Measurements from ENCODE around the gene F2R. TPM values are rescaled to one million over a fixed set of nuclear protein-coding genes. Genes with fewer than 3 reads are reported as not detected.

Gene F2R
- total and polyA plus RNA-seq, 9 donors = 1.7 to 28.5 (median 4.9) TPM

DNA sequence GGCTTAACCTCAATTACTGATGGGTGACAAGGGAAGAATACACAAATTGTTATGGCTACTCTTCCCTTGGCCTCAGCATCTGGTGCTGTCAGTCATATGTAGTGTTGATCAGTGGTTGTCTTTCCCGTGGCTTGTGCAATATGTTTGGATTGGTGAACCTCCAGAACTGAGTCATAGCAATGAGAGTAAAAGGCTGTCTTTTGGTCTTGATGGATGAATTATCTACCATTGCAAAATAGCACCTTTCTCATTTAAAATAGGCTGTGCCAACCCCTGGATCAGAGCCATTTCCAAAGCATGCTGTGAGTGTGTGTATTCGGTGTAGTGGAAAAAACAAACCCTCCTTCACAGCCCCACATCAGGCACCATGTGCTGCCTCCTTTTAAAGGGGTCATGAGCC lies 14.6 kb upstream of the F2R start:
- Histone ChIP-seq H3K36me3 (no peaks in the 10 kb centered on the region), H3K27ac (no peak overlapping the region), H3K4me1 (ENCODE audit: insufficient read depth) (no peaks in the 10 kb centered on the region), H3K4me3 (no peak overlapping the region), H3K9me3 (peaks cover 0 to 2% of the 10 kb centered on the region in 2 donors), H3K27me3 (no peaks in the 10 kb centered on the region)
- intact Hi-C loops (cut with DNase I) = no loop called here
- TF ChIP-seq POLR2A (IDR thresholded peaks at IDR 0.05) = no peak
- TF ChIP-seq, protein P1, sequence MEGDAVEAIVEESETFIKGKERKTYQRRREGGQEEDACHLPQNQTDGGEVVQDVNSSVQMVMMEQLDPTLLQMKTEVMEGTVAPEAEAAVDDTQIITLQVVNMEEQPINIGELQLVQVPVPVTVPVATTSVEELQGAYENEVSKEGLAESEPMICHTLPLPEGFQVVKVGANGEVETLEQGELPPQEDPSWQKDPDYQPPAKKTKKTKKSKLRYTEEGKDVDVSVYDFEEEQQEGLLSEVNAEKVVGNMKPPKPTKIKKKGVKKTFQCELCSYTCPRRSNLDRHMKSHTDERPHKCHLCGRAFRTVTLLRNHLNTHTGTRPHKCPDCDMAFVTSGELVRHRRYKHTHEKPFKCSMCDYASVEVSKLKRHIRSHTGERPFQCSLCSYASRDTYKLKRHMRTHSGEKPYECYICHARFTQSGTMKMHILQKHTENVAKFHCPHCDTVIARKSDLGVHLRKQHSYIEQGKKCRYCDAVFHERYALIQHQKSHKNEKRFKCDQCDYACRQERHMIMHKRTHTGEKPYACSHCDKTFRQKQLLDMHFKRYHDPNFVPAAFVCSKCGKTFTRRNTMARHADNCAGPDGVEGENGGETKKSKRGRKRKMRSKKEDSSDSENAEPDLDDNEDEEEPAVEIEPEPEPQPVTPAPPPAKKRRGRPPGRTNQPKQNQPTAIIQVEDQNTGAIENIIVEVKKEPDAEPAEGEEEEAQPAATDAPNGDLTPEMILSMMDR (IDR thresholded peaks at IDR 0.05) = no peak
- TF ChIP-seq EP300 (IDR thresholded peaks at IDR 0.05) = no peak
- 44 to 61% (median 54%) methylated on average over 2 of the region's 2 CpGs for WGBS, 3 donors
- DNase-seq = no peak

GRCh38 chr5:76703707-76704106 lies 12.2 kb upstream of the F2R start:
- intact Hi-C loops (cut with DNase I) = no loop called here
- DNase-seq = no peak
- H3K4me1 ChIP-seq (ENCODE audit: insufficient read depth) = no peaks in the 10 kb centered on the region
- H3K27ac ChIP-seq = no peak overlapping the region
- 47 to 54% (median 50%) methylated on average over 2 of the region's 2 CpGs for WGBS, 3 donors
- H3K27me3 ChIP-seq = no peaks in the 10 kb centered on the region
- no peak overlapping the region for H3K4me3 ChIP-seq
- no peaks in the 10 kb centered on the region for H3K36me3 ChIP-seq
- H3K9me3 ChIP-seq = peaks cover 0 to 2% of the 10 kb centered on the region in 2 donors
- TF ChIP-seq EP300 (IDR thresholded peaks at IDR 0.05) (no peak), POLR2A (IDR thresholded peaks at IDR 0.05) (no peak)
- TF ChIP-seq, protein P1 (IDR thresholded peaks at IDR 0.05) = no peak

DNA sequence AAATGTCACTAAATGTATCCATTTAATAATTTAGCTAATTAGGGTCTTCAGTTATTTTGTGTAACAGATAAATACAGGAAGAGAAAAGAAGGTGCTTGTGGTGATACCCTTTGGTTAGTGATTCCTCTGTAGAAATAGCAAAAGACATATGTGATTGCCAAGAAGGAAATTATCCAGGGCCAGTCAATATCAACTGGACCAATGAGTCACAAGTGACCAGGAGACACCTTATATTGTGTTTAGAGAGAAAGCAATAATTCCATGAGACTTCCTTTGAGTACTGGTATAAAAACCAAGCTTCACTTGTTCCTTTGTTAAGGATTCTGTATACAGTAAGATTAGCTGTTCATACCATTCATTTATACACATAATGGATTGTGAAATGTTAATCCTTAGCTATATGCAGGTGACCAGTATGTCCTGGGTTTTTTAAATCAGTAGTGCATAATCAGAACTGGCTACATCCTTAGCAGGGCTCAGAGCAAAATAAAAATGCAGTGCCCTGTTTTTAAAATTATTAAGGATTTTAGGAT lies 11.7 kb upstream of the F2R start:
- intact Hi-C loops (cut with DNase I) = no loop called here
- no peaks in the 10 kb centered on the region for H3K4me1 ChIP-seq (ENCODE audit: insufficient read depth)
- DNase-seq = no peak
- H3K27me3 ChIP-seq = no peaks in the 10 kb centered on the region
- peaks cover 0 to 2% of the 10 kb centered on the region in 2 donors for H3K9me3 ChIP-seq
- H3K36me3 ChIP-seq = no peaks in the 10 kb centered on the region
- no peak overlapping the region for H3K4me3 ChIP-seq
- TF ChIP-seq POLR2A (IDR thresholded peaks at IDR 0.05) (no peak), EP300 (IDR thresholded peaks at IDR 0.05) (no peak)
- TF ChIP-seq, protein P1 (IDR thresholded peaks at IDR 0.05) = no peak
- H3K27ac ChIP-seq = no peak overlapping the region

GRCh38 chr5:76705574-76705973 lies 10.4 kb upstream of the F2R start:
- Histone ChIP-seq H3K4me1 (ENCODE audit: insufficient read depth) (no peaks in the 10 kb centered on the region), H3K27ac (no peak overlapping the region), H3K9me3 (peaks cover 0 to 2% of the 10 kb centered on the region in 2 donors), H3K27me3 (no peaks in the 10 kb centered on the region), H3K4me3 (no peak overlapping the region), H3K36me3 (no peaks in the 10 kb centered on the region)
- intact Hi-C loops (cut with DNase I) = no loop called here
- TF ChIP-seq EP300 (IDR thresholded peaks at IDR 0.05) (no peak), POLR2A (IDR thresholded peaks at IDR 0.05) (no peak)
- TF ChIP-seq, protein P1 (IDR thresholded peaks at IDR 0.05) = no peak
- DNase-seq = no peak
